Erythroblast (primary cell): ENCODE results near the gene ELAVL1.

Source experiments
- DNase-seq, 2 experiments: peaks; one replicate each; lab custom pipeline; 2025; lab: John Stamatoyannopoulos, UW
- GATA1 ChIP-seq: IDR thresholded peaks from 2 replicates; pipeline ENCODE4 v1.6.1; 2011; ENCODE audit warnings: low read depth, mild to moderate bottlenecking, control low read depth, low read length, moderate library complexity
- POLR2A ChIP-seq: IDR thresholded peaks from 2 replicates; pipeline ENCODE4 v1.6.1; 2011; ENCODE audit warnings: mild to moderate bottlenecking, low read length

The ELAVL1 gene

GRCh38 chr19:8001651-8001994 is 3.8 kb downstream of the ELAVL1 start:
- TF ChIP-seq POLR2A, result no peak
- TF ChIP-seq GATA1, result no peak

GRCh38 chr19:8000298-8001038 is 5.0 kb downstream of the ELAVL1 start:
- DNase-seq, result no peak
- TF ChIP-seq POLR2A, result no peak

More at GRCh38 chr19:8001651-8001994, 3.8 kb downstream of the ELAVL1 start:
- no peak for DNase-seq

GRCh38 chr19:7999376-7999775 is 6.1 kb downstream of the ELAVL1 start:
- TF ChIP-seq POLR2A (no peak), GATA1 (no peak)
- DNase-seq, result no peak

DNA sequence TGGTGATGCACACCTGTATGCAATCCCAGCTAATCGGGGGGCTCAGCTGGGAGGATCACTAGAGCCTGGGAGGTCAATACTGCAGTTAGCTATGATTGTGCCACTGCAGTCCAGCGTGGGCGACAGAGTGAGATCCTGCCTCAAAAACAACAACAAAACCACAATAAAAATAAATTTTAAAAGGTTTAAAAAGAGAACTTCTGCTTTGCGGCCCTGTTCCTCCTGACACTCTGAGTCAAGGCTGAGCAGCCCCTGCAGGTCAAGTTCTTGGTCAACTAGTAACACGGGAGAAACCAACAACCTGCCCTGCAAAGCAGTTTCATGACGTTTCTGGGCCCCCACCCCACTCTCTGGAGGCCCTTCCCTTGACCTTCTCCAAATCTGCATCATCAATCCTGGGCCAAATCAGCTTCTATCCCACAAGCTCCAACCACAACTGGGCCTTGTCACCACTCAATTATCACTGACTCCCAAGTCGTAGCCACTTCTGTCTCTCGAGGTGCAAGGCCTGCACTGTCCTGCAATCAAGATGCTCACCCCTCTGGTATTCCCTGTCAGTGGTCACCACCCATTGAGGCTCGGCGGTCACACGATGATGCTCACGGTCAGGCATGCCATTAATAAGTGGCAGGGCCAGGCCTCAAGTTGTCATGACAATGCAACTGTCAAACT is 7.5 kb downstream of the ELAVL1 start:
- DNase-seq, result no peak

GRCh38 chr19:7996883-7997282 is 8.6 kb downstream of the ELAVL1 start:
- TF ChIP-seq GATA1 (no peak), POLR2A (no peak)

More for the DNA sequence above, 7.5 kb downstream of the ELAVL1 start:
- TF ChIP-seq GATA1 (no peak), POLR2A (no peak)

GRCh38 chr19:7995810-7996158 is 9.7 kb downstream of the ELAVL1 start:
- DNase-seq, result no peak

More at GRCh38 chr19:7996883-7997282, 8.6 kb downstream of the ELAVL1 start:
- no peak for DNase-seq

GRCh38 chr19:7994928-7995809 is 10.3 kb downstream of the ELAVL1 start:
- TF ChIP-seq GATA1, result no peak
- no peak for TF ChIP-seq POLR2A
- DNase-seq, result no peak

More at GRCh38 chr19:7995810-7996158, 9.7 kb downstream of the ELAVL1 start:
- no peak for TF ChIP-seq POLR2A
- TF ChIP-seq GATA1, result no peak

GRCh38 chr19:7994114-7994513 is 11.3 kb downstream of the ELAVL1 start:
- DNase-seq, result no peak
- TF ChIP-seq POLR2A, result no peak
- no peak for TF ChIP-seq GATA1

- DNase-seq, result no peak
- TF ChIP-seq POLR2A (no peak), GATA1 (no peak)
These were observed 11.9 kb downstream of the ELAVL1 start for GRCh38 chr19:7993560-7993959.

DNA sequence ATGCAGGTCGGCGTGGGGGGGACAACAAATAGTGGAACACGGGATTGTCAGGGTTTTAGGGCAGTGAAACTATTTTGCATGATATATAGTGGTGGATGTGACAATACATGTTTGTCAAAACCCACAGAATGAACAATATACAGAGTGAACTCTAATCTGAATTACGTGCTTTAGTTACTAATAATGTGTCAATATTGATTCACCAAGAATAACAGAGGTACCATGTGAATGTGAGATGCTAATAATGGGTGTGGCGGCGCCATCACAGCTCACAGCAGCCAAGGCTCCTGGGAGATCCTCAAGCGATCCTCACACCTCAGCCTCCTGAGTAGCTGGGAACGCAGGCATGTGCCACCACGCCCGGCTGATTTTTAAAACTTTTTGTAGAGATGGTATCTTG is 12.9 kb downstream of the ELAVL1 start:
- DNase-seq, result no peak
- TF ChIP-seq GATA1, result no peak
- no peak for TF ChIP-seq POLR2A

GRCh38 chr19:7989071-7989575 is 16.3 kb downstream of the ELAVL1 start:
- no peak for TF ChIP-seq POLR2A
- TF ChIP-seq GATA1, result no peak
- no peak for DNase-seq

- no peak for DNase-seq
- TF ChIP-seq GATA1 (no peak), POLR2A (no peak)
These were observed 17.1 kb downstream of the ELAVL1 start for GRCh38 chr19:7988307-7988706.

GRCh38 chr19:7987114-7987768 is 18.2 kb downstream of the ELAVL1 start:
- no peak for DNase-seq
- TF ChIP-seq POLR2A (no peak), GATA1 (no peak)
